Ovary (tissue), 3 donors: ENCODE data around the gene OR2H2.

Experiments
- POLR2A ChIP-seq: fragments of 450-650 bp; IDR thresholded peaks from one replicate; pipeline ENCODE4 v1.6.1; 2017; ENCODE audit warnings: antibody characterized with exemption, mild to moderate bottlenecking, moderate library complexity
- TF ChIP-seq, protein P1 (sequence below), 3 donors: fragments of 450-650 bp in 2 of 3; fragments of 200-600 bp in 1 of 3; IDR thresholded peaks; one replicate each; pipeline versions ENCODE4 v1.5.1 to v1.8.0; 2016 to 2022; ENCODE audit warnings: antibody characterized with exemption in 3 of 3, mild to moderate bottlenecking in 1 of 3
- donor health status: DM: no; HTN: no; CAD: no.

DNA sequence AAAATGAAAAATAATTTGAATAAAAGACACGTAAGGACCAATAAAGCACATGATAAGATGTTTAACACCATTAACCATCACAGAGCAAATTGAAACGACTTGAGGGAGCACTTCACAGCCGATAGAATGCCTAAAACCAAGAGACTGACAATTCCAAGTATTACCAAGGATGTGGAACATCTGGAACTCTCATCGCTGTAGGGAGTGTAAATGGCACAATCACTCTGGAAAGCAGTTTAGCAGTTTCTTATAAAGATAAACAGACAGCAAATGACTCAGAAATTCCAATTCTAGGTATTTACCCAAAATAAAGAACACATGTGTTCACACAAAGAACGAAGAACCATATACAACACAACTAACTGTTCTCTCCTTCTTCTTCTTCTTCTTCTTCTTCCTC is 16.9 kb upstream of the OR2H2 start:
- TF ChIP-seq, protein P1, sequence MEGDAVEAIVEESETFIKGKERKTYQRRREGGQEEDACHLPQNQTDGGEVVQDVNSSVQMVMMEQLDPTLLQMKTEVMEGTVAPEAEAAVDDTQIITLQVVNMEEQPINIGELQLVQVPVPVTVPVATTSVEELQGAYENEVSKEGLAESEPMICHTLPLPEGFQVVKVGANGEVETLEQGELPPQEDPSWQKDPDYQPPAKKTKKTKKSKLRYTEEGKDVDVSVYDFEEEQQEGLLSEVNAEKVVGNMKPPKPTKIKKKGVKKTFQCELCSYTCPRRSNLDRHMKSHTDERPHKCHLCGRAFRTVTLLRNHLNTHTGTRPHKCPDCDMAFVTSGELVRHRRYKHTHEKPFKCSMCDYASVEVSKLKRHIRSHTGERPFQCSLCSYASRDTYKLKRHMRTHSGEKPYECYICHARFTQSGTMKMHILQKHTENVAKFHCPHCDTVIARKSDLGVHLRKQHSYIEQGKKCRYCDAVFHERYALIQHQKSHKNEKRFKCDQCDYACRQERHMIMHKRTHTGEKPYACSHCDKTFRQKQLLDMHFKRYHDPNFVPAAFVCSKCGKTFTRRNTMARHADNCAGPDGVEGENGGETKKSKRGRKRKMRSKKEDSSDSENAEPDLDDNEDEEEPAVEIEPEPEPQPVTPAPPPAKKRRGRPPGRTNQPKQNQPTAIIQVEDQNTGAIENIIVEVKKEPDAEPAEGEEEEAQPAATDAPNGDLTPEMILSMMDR (IDR thresholded peaks at IDR 0.05), result no peak
- no peak for TF ChIP-seq POLR2A
